Renal cortex interstitium (tissue), 11 donors: ENCODE results near the gene ZC3H12C. TPM values are rescaled to one million over a fixed set of nuclear protein-coding genes. Genes with fewer than 3 reads are reported as not detected.
A peak's percentile ranks its signal among the peaks of the same experiment; 100 is the strongest.
"Not testable (repeated sequence)": the region's sequence is repeated elsewhere in the genome, so short reads cannot be mapped to it uniquely, and the experiment has no call there.

Source experiments
- DNase-seq, 11 donors: peaks; one replicate each; pipeline ENCODE4 v3.0.0-alpha.2; 2013; ENCODE audit warnings: low read depth in 9 of 11, low spot score in 4 of 11; ENCODE audit errors: extremely low read depth in 1 of 11
- polyA plus RNA-seq, 3 donors: library from polyadenylated mRNA; unstranded; fragments of 120-200 nt; gene quantifications; one replicate each; pipeline ENCODE4 v1.2.1, GENCODE V29; 2013; ENCODE audit not compliant: insufficient read length in 3 of 3

ZC3H12C gene
- polyA plus RNA-seq, 3 donors, result 7.3 to 10.8 (median 8.1) TPM

- no peak for DNase-seq
Observed at GRCh38 chr11:110168033-110168803, 75.0 kb downstream of the ZC3H12C start.

GRCh38 chr11:110169738-110170137, 76.5 kb downstream of the ZC3H12C start:
- DNase-seq, result no peak

GRCh38 chr11:110172468-110173065, 79.4 kb downstream of the ZC3H12C start:
- no peak for DNase-seq

GRCh38 chr11:110173811-110174644, 80.8 kb downstream of the ZC3H12C start:
- DNase-seq, result peak; percentile 37 to 71 (median 55)

GRCh38 chr11:110174645-110175310, 81.6 kb downstream of the ZC3H12C start:
- DNase-seq, result no peak

GRCh38 chr11:110176366-110177085, 83.3 kb downstream of the ZC3H12C start:
- DNase-seq, result no peak

GRCh38 chr11:110177086-110177456, 83.9 kb downstream of the ZC3H12C start:
- no peak for DNase-seq

- DNase-seq, result no peak
Observed at GRCh38 chr11:110179064-110179463, 85.9 kb downstream of the ZC3H12C start.

GRCh38 chr11:110182886-110183285, 89.7 kb downstream of the ZC3H12C start:
- DNase-seq, result no peak

- DNase-seq, result no peak
Observed at GRCh38 chr11:110184456-110184855, 91.3 kb downstream of the ZC3H12C start.

GRCh38 chr11:110185121-110185591, 92.0 kb downstream of the ZC3H12C start:
- DNase-seq, result no peak

- DNase-seq, result no peak
Observed at GRCh38 chr11:110185599-110185998, 92.4 kb downstream of the ZC3H12C start.

- no peak for DNase-seq
Observed at GRCh38 chr11:110186456-110186855, 93.3 kb downstream of the ZC3H12C start.

GRCh38 chr11:110186867-110187266, 93.7 kb downstream of the ZC3H12C start:
- DNase-seq, result no peak

GRCh38 chr11:110187731-110188130, 94.5 kb downstream of the ZC3H12C start:
- DNase-seq, result no peak

- no peak for DNase-seq
Observed at GRCh38 chr11:110190885-110191284, 97.7 kb downstream of the ZC3H12C start.

GRCh38 chr11:110192604-110193282, 99.6 kb downstream of the ZC3H12C start:
- DNase-seq, result not testable (repeated sequence)

- DNase-seq, result not testable (repeated sequence)
Observed at GRCh38 chr11:110194211-110194766, 101.1 kb downstream of the ZC3H12C start.
